ENCODE results near the gene CACHD1.
"Not testable (repeated sequence)": the region's sequence is repeated elsewhere in the genome, so short reads cannot be mapped to it uniquely, and the experiment has no call there.

The CACHD1 gene

GRCh38 chr1:64681043-64681442 lies 211.1 kb downstream of the CACHD1 start:
- H3K27me3 Mint-ChIP-seq = no peaks in the 10 kb centered on the region
- H3K27ac Mint-ChIP-seq = no peak overlapping the region
- H3K9me3 Mint-ChIP-seq = no peaks in the 10 kb centered on the region
- H3K4me1 Mint-ChIP-seq (ENCODE audit: low read depth) = peaks cover 5% of the 10 kb centered on the region
- H3K4me3 Mint-ChIP-seq = no peak overlapping the region
- H3K36me3 Mint-ChIP-seq (ENCODE audit: low read depth) = no peaks in the 10 kb centered on the region
- intact Hi-C loops (cut with micrococcal nuclease) = no loop called here

GRCh38 chr1:64683419-64683818 lies 213.5 kb downstream of the CACHD1 start:
- Mint-ChIP-seq H3K4me1 (ENCODE audit: low read depth) (peaks cover 22% of the 10 kb centered on the region), H3K27me3 (no peaks in the 10 kb centered on the region), H3K4me3 (no peak overlapping the region), H3K9me3 (no peaks in the 10 kb centered on the region), H3K36me3 (ENCODE audit: low read depth) (no peaks in the 10 kb centered on the region), H3K27ac (no peak overlapping the region)
- intact Hi-C loops (cut with micrococcal nuclease) = no loop called here

GRCh38 chr1:64685217-64685616 lies 215.3 kb downstream of the CACHD1 start:
- H3K9me3 Mint-ChIP-seq = no peaks in the 10 kb centered on the region
- H3K27ac Mint-ChIP-seq = no peak overlapping the region
- H3K36me3 Mint-ChIP-seq (ENCODE audit: low read depth) = no peaks in the 10 kb centered on the region
- intact Hi-C loops (cut with micrococcal nuclease) = loop anchor here (5.0 kb wide), 1 partner anchor 137 kb away; no protein-coding TSS in a partner anchor
- H3K27me3 Mint-ChIP-seq = no peaks in the 10 kb centered on the region
- peaks cover 34% of the 10 kb centered on the region for H3K4me1 Mint-ChIP-seq (ENCODE audit: low read depth)
- no peak overlapping the region for H3K4me3 Mint-ChIP-seq

GRCh38 chr1:64685765-64686341 lies 215.9 kb downstream of the CACHD1 start:
- H3K4me3 Mint-ChIP-seq = no peak overlapping the region
- H3K27ac Mint-ChIP-seq = no peak overlapping the region
- no peaks in the 10 kb centered on the region for H3K36me3 Mint-ChIP-seq (ENCODE audit: low read depth)
- intact Hi-C loops (cut with micrococcal nuclease) = loop anchor here (5.0 kb wide), 1 partner anchor 136 kb away; no protein-coding TSS in a partner anchor
- H3K9me3 Mint-ChIP-seq = no peaks in the 10 kb centered on the region
- peaks cover 34% of the 10 kb centered on the region for H3K4me1 Mint-ChIP-seq (ENCODE audit: low read depth)
- H3K27me3 Mint-ChIP-seq = no peaks in the 10 kb centered on the region

GRCh38 chr1:64686828-64687724 lies 217.1 kb downstream of the CACHD1 start:
- Mint-ChIP-seq H3K4me3 (no peak overlapping the region), H3K4me1 (ENCODE audit: low read depth) (peaks cover 34% of the 10 kb centered on the region), H3K36me3 (ENCODE audit: low read depth) (no peaks in the 10 kb centered on the region), H3K27ac (peak overlapping the region; percentile 80), H3K9me3 (no peaks in the 10 kb centered on the region), H3K27me3 (no peaks in the 10 kb centered on the region)
- intact Hi-C loops (cut with micrococcal nuclease) = loop anchor here (5.0 kb wide), 1 partner anchor 135 kb away; no protein-coding TSS in a partner anchor

- intact Hi-C loops (cut with micrococcal nuclease) = loop anchor here (5.0 kb wide), 1 partner anchor 134 kb away; no protein-coding TSS in a partner anchor
- peak overlapping the region; percentile 80 for H3K27ac Mint-ChIP-seq
- H3K4me3 Mint-ChIP-seq = no peak overlapping the region
- no peaks in the 10 kb centered on the region for H3K27me3 Mint-ChIP-seq
- no peaks in the 10 kb centered on the region for H3K36me3 Mint-ChIP-seq (ENCODE audit: low read depth)
- H3K9me3 Mint-ChIP-seq = no peaks in the 10 kb centered on the region
- H3K4me1 Mint-ChIP-seq (ENCODE audit: low read depth) = peaks cover 34% of the 10 kb centered on the region
These were observed 217.9 kb downstream of the CACHD1 start for GRCh38 chr1:64687725-64688327.

- Mint-ChIP-seq H3K36me3 (ENCODE audit: low read depth) (no peaks in the 10 kb centered on the region), H3K27ac (no peak overlapping the region), H3K9me3 (no peaks in the 10 kb centered on the region), H3K4me1 (ENCODE audit: low read depth) (peaks cover 29% of the 10 kb centered on the region), H3K27me3 (no peaks in the 10 kb centered on the region), H3K4me3 (no peak overlapping the region)
- intact Hi-C loops (cut with micrococcal nuclease) = no loop called here
These were observed 221.7 kb downstream of the CACHD1 start for GRCh38 chr1:64691626-64692025.

GRCh38 chr1:64692911-64693310 lies 223.0 kb downstream of the CACHD1 start:
- Mint-ChIP-seq H3K4me3 (no peak overlapping the region), H3K36me3 (ENCODE audit: low read depth) (no peaks in the 10 kb centered on the region), H3K9me3 (no peaks in the 10 kb centered on the region), H3K4me1 (ENCODE audit: low read depth) (peaks cover 17% of the 10 kb centered on the region), H3K27ac (no peak overlapping the region), H3K27me3 (no peaks in the 10 kb centered on the region)
- intact Hi-C loops (cut with micrococcal nuclease) = no loop called here

GRCh38 chr1:64693406-64693805 lies 223.5 kb downstream of the CACHD1 start:
- no peaks in the 10 kb centered on the region for H3K9me3 Mint-ChIP-seq

GRCh38 chr1:64696879-64697278 lies 226.9 kb downstream of the CACHD1 start:
- intact Hi-C loops (cut with micrococcal nuclease) = no loop called here
- no peaks in the 10 kb centered on the region for H3K27me3 Mint-ChIP-seq
- H3K9me3 Mint-ChIP-seq = no peaks in the 10 kb centered on the region
- H3K4me1 Mint-ChIP-seq (ENCODE audit: low read depth) = no peaks in the 10 kb centered on the region
- H3K36me3 Mint-ChIP-seq (ENCODE audit: low read depth) = no peaks in the 10 kb centered on the region
- H3K27ac Mint-ChIP-seq = no peak overlapping the region
- no peak overlapping the region for H3K4me3 Mint-ChIP-seq

More at GRCh38 chr1:64693406-64693805, 223.5 kb downstream of the CACHD1 start:
- peaks cover 12% of the 10 kb centered on the region for H3K4me1 Mint-ChIP-seq (ENCODE audit: low read depth)
- no peaks in the 10 kb centered on the region for H3K36me3 Mint-ChIP-seq (ENCODE audit: low read depth)
- H3K27me3 Mint-ChIP-seq = no peaks in the 10 kb centered on the region
- no peak overlapping the region for H3K27ac Mint-ChIP-seq
- no peak overlapping the region for H3K4me3 Mint-ChIP-seq
- intact Hi-C loops (cut with micrococcal nuclease) = no loop called here

- H3K27ac Mint-ChIP-seq = no peak overlapping the region
- no peaks in the 10 kb centered on the region for H3K9me3 Mint-ChIP-seq
- H3K27me3 Mint-ChIP-seq = no peaks in the 10 kb centered on the region
These were observed 229.4 kb downstream of the CACHD1 start for GRCh38 chr1:64699327-64699726.

GRCh38 chr1:64701071-64701470 lies 231.1 kb downstream of the CACHD1 start:
- H3K27me3 Mint-ChIP-seq = no peaks in the 10 kb centered on the region
- no peaks in the 10 kb centered on the region for H3K4me1 Mint-ChIP-seq (ENCODE audit: low read depth)
- no peak overlapping the region for H3K27ac Mint-ChIP-seq
- H3K4me3 Mint-ChIP-seq = no peak overlapping the region
- H3K9me3 Mint-ChIP-seq = no peaks in the 10 kb centered on the region
- no peaks in the 10 kb centered on the region for H3K36me3 Mint-ChIP-seq (ENCODE audit: low read depth)
- intact Hi-C loops (cut with micrococcal nuclease) = no loop called here

More at GRCh38 chr1:64699327-64699726, 229.4 kb downstream of the CACHD1 start:
- Mint-ChIP-seq H3K36me3 (ENCODE audit: low read depth) (no peaks in the 10 kb centered on the region), H3K4me1 (ENCODE audit: low read depth) (no peaks in the 10 kb centered on the region), H3K4me3 (no peak overlapping the region)
- intact Hi-C loops (cut with micrococcal nuclease) = no loop called here

- Mint-ChIP-seq H3K36me3 (ENCODE audit: low read depth) (no peaks in the 10 kb centered on the region), H3K27ac (no peak overlapping the region), H3K27me3 (no peaks in the 10 kb centered on the region), H3K9me3 (no peaks in the 10 kb centered on the region), H3K4me1 (ENCODE audit: low read depth) (no peaks in the 10 kb centered on the region), H3K4me3 (no peak overlapping the region)
- intact Hi-C loops (cut with micrococcal nuclease) = no loop called here
These were observed 232.0 kb downstream of the CACHD1 start for GRCh38 chr1:64701886-64702285.

GRCh38 chr1:64702670-64703069 lies 232.7 kb downstream of the CACHD1 start:
- H3K36me3 Mint-ChIP-seq (ENCODE audit: low read depth); intact Hi-C loops (cut with micrococcal nuclease); H3K4me1 Mint-ChIP-seq (ENCODE audit: low read depth); H3K27ac Mint-ChIP-seq; H3K9me3 Mint-ChIP-seq; H3K27me3 Mint-ChIP-seq; H3K4me3 Mint-ChIP-seq: not testable (repeated sequence)
